HepG2 (cell line): ENCODE results near the gene ALG10B. TPM values are rescaled to one million over a fixed set of nuclear protein-coding genes. Genes with fewer than 3 reads are reported as not detected.

Source experiments
- CREB1 ChIP-seq, 2 experiments: fragments of 450-650 bp in 1 of 2; IDR thresholded peaks; 2 replicates each; pipeline ENCODE4 v1.6.1; 2016 to 2017; ENCODE audit warnings: control low read depth in 1 of 2, mild to moderate bottlenecking in 1 of 2, missing compliant biosample characterization in 1 of 2, missing genetic modification characterization in 1 of 2
- EP300 ChIP-seq, 3 experiments: sonication (generic) in 1 of 3; formaldehyde crosslinking in 1 of 3; IDR thresholded peaks; 2 replicates each; pipeline versions ENCODE4 v1.5.1 to v1.6.1; 2011 to 2020; ENCODE audit warnings: low read depth in 2 of 3, low read length in 2 of 3, borderline replicate concordance in 1 of 3, improper control_type of control experiment in 1 of 3, mild to moderate bottlenecking in 1 of 3, missing genetic modification reagents in 1 of 3, moderate library complexity in 1 of 3
- FOSL2 ChIP-seq: sonication (generic); formaldehyde crosslinking; IDR thresholded peaks from 2 replicates; pipeline ENCODE4 v1.4.0; 2020; ENCODE audit warnings: missing genetic modification reagents
- GLI4 ChIP-seq: sonication (generic); formaldehyde crosslinking; IDR thresholded peaks from 2 replicates; pipeline ENCODE4 v1.5.1; 2020; ENCODE audit warnings: missing genetic modification reagents, mild to moderate bottlenecking, moderate library complexity, borderline replicate concordance
- JDP2 ChIP-seq: sonication (generic); formaldehyde crosslinking; IDR thresholded peaks from 2 replicates; pipeline ENCODE4 v1.8.1; 2022; ENCODE audit warnings: missing genetic modification reagents, borderline replicate concordance
- KDM5A ChIP-seq: fragments of 200-600 bp; sonication (generic); IDR thresholded peaks from 2 replicates; pipeline ENCODE4 v1.7.0; 2018; ENCODE audit warnings: antibody characterized with exemption, mild to moderate bottlenecking, low read length, borderline replicate concordance
- KLF16 ChIP-seq, 2 experiments: sonication (generic) in 1 of 2; formaldehyde crosslinking in 1 of 2; IDR thresholded peaks; 2 replicates each; pipeline versions ENCODE4 v1.6.1 to v1.8.0; 2016 to 2023; ENCODE audit warnings: missing genetic modification reagents in 2 of 2, missing compliant biosample characterization in 1 of 2
- SALL2 ChIP-seq: sonication (generic); formaldehyde crosslinking; IDR thresholded peaks from 2 replicates; pipeline ENCODE4 v1.8.1; 2023; ENCODE audit warnings: mild to moderate bottlenecking, missing genetic modification reagents, inconsistent platforms
- SRF ChIP-seq: IDR thresholded peaks from 2 replicates; pipeline ENCODE4 v1.6.1; 2011; ENCODE audit warnings: mild to moderate bottlenecking, low read depth, low read length, moderate library complexity
- TBX2 ChIP-seq: sonication (generic); formaldehyde crosslinking; IDR thresholded peaks from 2 replicates; pipeline ENCODE4 v1.5.0; 2020; ENCODE audit warnings: missing genetic modification reagents, mild to moderate bottlenecking, borderline replicate concordance
- ZBTB42 ChIP-seq: sonication (generic); formaldehyde crosslinking; IDR thresholded peaks from 2 replicates; pipeline ENCODE4 v1.5.0; 2020; ENCODE audit warnings: mild to moderate bottlenecking, missing genetic modification reagents
- ZNF292 ChIP-seq: sonication (generic); formaldehyde crosslinking; IDR thresholded peaks from 2 replicates; pipeline ENCODE4 v1.8.1; 2022; ENCODE audit warnings: mild to moderate bottlenecking, low read depth, missing genetic modification reagents, borderline replicate concordance
- ZNF335 ChIP-seq: sonication (generic); formaldehyde crosslinking; IDR thresholded peaks from 2 replicates; pipeline ENCODE4 v1.4.0; 2020; ENCODE audit warnings: missing genetic modification reagents
- ZNF33B ChIP-seq: sonication (generic); formaldehyde crosslinking; IDR thresholded peaks from 2 replicates; pipeline ENCODE4 v1.5.1; 2020; ENCODE audit warnings: mild to moderate bottlenecking, missing genetic modification reagents
- ZNF350 ChIP-seq: sonication (generic); formaldehyde crosslinking; IDR thresholded peaks from 2 replicates; pipeline ENCODE4 v1.4.0; 2020; ENCODE audit warnings: mild to moderate bottlenecking, low read depth, missing genetic modification reagents, borderline replicate concordance
- ZNF44 ChIP-seq: sonication (generic); formaldehyde crosslinking; IDR thresholded peaks from 2 replicates; pipeline ENCODE4 v1.5.1; 2020; ENCODE audit warnings: mild to moderate bottlenecking, missing genetic modification reagents
- ZNF660 ChIP-seq: sonication (generic); formaldehyde crosslinking; IDR thresholded peaks from 2 replicates; pipeline ENCODE4 v1.5.1; 2020; ENCODE audit warnings: mild to moderate bottlenecking, low read depth, missing genetic modification reagents, borderline replicate concordance
- ZNF747 ChIP-seq: sonication (generic); formaldehyde crosslinking; IDR thresholded peaks from 2 replicates; pipeline ENCODE4 v1.8.1; 2023; ENCODE audit warnings: missing genetic modification reagents, mild to moderate bottlenecking, borderline replicate concordance
- ZNF772 ChIP-seq: sonication (generic); formaldehyde crosslinking; IDR thresholded peaks from 2 replicates; pipeline ENCODE4 v1.5.0; 2020; ENCODE audit warnings: mild to moderate bottlenecking, missing genetic modification reagents
- polyA plus RNA-seq, 8 experiments: library from polyadenylated mRNA; depleted of rRNA in 3 of 8; stranded (reverse) in 7 of 8; unstranded in 1 of 8; fragments of >200 nt; fragmentation: Illumina TruSeq in 4 of 8; extraction: Trizol in 4 of 8; gene quantifications; 2 replicates each; pipeline versions ENCODE4 v1.2.1 to v1.2.3, GENCODE V29; 2011 to 2016; ENCODE audit warnings: low read depth in 4 of 8, missing spikeins in 1 of 8, mixed read lengths in 1 of 8; ENCODE audit not compliant: insufficient read depth in 1 of 8
- total RNA-seq, 5 experiments: library from RNA; depleted of rRNA; stranded (reverse); fragments of >200 nt; fragmentation: Illumina TruSeq; extraction: Trizol; gene quantifications; 2 replicates each; pipeline ENCODE4 v1.2.3, GENCODE V29; 2016; ENCODE audit warnings: low read depth in 1 of 5
- TF ChIP-seq, protein P1 (sequence below): sonication (generic); formaldehyde crosslinking; IDR thresholded peaks from 2 replicates; pipeline ENCODE4 v1.5.1; 2020; ENCODE audit warnings: missing genetic modification reagents, mild to moderate bottlenecking, borderline replicate concordance
- TF ChIP-seq, protein P2 (sequence below): IDR thresholded peaks from 2 replicates; pipeline ENCODE4 v1.6.1; 2012; ENCODE audit warnings: inconsistent platforms
- TF ChIP-seq, protein P3 (sequence below): sonication (generic); formaldehyde crosslinking; IDR thresholded peaks from 2 replicates; pipeline ENCODE4 v1.4.0; 2020; ENCODE audit warnings: mild to moderate bottlenecking, missing genetic modification reagents
- TF ChIP-seq, protein P4 (sequence below): IDR thresholded peaks from 2 replicates; pipeline ENCODE4 v1.6.1; 2012; ENCODE audit warnings: low read depth, low read length, improper control_type of control experiment

ALG10B gene
- total and polyA plus RNA-seq, 2 of the 13 experiments (the other 11 are each of a cell fraction or from before 2014, with no cell fraction given) = 3.3 to 9.3 TPM

DNA sequence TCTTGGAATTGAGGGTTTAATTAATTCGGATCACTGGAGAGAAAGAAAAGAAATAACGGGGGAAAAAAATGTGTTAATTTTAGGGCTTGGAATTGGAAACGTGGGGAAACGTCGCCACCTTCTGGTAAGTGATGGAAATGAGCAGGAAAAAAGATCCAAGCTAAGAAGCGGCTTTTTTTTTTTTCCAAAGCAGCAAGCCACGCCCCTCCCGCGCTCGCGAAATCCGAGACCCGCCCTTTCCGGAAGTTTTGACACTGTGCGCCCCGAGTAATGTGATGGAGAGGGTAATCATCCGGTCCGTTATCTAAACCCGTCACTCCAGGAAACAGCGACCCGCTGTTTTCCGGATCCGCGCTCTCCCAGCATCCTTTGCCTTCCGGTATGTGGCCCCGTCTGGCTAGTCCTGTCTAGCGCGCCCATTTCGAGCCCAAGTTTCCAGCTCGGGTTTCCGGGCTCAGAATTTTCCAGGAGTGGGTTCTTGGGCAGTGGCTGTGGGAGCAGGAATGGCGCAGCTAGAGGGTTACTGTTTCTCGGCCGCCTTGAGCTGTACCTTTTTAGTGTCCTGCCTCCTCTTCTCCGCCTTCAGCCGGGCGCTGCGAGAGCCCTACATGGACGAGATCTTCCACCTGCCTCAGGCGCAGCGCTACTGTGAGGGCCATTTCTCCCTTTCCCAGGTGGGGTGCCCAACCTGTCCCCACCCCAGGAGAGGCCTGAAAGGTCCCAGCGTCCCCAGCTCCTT, at the start of gene ALG10B (continued):
- TF ChIP-seq ZNF660 (CRISPR knock-in tag) = no peak
- TF ChIP-seq SALL2 (CRISPR knock-in tag) = no peak
- TF ChIP-seq SRF = peak; percentile 52; the same call in 1 of the 2 replicates
- peak; percentile 46; the same call in 1 of the 2 replicates for TF ChIP-seq TBX2
- TF ChIP-seq, protein P1, sequence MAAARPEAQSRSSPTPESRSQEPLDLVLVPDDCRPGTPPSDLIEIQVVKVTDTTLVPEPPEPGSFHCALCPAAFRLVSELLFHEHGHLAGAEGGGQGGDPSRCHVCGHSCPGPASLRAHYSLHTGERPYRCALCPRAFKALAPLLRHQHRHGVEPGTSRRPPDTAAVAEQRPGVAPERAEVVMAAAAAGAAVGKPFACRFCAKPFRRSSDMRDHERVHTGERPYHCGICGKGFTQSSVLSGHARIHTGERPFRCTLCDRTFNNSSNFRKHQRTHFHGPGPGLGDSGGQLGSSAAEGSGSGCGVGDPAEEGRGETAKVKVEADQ (CRISPR knock-in tag) = no peak
- TF ChIP-seq CREB1 (IDR thresholded peaks at IDR 0.05) = 0 out of 2 replicates have a peak, but pooled peaks have one; percentile 3
- peak; percentile 80 for TF ChIP-seq CREB1 (CRISPR knock-in tag; IDR thresholded peaks at IDR 0.05)
- TF ChIP-seq ZNF33B (CRISPR knock-in tag) = no peak
- no peak for TF ChIP-seq ZNF747
- TF ChIP-seq JDP2 = no peak
- TF ChIP-seq EP300 (IDR thresholded peaks at IDR 0.05; ENCODE audit: low read depth in 2 of 2, low read length in 2 of 2) = peak in 1 of 2 experiments; percentile 34; a peak in 1 of 4 replicates
- TF ChIP-seq EP300 (CRISPR knock-in tag; IDR thresholded peaks at IDR 0.05; ENCODE audit: borderline replicate concordance) = no peak
- peak; percentile 75; the same call in 1 of the 2 replicates for TF ChIP-seq KDM5A
- 0 out of 2 replicates have a peak, but pooled peaks have one; percentile 20 for TF ChIP-seq ZNF772 (CRISPR knock-in tag)
- TF ChIP-seq KLF16 (CRISPR knock-in tag; IDR thresholded peaks at IDR 0.05) = peak in 1 of 2 experiments; percentile 61; a peak in 1 of 4 replicates
- 0 out of 2 replicates have a peak, but pooled peaks have one; percentile 29 for TF ChIP-seq ZNF335 (CRISPR knock-in tag)
- TF ChIP-seq, protein P2, sequence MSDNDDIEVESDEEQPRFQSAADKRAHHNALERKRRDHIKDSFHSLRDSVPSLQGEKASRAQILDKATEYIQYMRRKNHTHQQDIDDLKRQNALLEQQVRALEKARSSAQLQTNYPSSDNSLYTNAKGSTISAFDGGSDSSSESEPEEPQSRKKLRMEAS = peak; percentile 73
- peak; percentile 64; the same call in 1 of the 2 replicates for TF ChIP-seq ZNF350 (CRISPR knock-in tag)
- no peak for TF ChIP-seq ZNF44 (CRISPR knock-in tag)
- TF ChIP-seq, protein P3, sequence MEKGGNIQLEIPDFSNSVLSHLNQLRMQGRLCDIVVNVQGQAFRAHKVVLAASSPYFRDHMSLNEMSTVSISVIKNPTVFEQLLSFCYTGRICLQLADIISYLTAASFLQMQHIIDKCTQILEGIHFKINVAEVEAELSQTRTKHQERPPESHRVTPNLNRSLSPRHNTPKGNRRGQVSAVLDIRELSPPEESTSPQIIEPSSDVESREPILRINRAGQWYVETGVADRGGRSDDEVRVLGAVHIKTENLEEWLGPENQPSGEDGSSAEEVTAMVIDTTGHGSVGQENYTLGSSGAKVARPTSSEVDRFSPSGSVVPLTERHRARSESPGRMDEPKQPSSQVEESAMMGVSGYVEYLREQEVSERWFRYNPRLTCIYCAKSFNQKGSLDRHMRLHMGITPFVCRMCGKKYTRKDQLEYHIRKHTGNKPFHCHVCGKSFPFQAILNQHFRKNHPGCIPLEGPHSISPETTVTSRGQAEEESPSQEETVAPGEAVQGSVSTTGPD (CRISPR knock-in tag) = no peak
- TF ChIP-seq ZNF292 = no peak
- no peak for TF ChIP-seq ZBTB42 (CRISPR knock-in tag)
- no peak for TF ChIP-seq GLI4
- TF ChIP-seq, protein P4, sequence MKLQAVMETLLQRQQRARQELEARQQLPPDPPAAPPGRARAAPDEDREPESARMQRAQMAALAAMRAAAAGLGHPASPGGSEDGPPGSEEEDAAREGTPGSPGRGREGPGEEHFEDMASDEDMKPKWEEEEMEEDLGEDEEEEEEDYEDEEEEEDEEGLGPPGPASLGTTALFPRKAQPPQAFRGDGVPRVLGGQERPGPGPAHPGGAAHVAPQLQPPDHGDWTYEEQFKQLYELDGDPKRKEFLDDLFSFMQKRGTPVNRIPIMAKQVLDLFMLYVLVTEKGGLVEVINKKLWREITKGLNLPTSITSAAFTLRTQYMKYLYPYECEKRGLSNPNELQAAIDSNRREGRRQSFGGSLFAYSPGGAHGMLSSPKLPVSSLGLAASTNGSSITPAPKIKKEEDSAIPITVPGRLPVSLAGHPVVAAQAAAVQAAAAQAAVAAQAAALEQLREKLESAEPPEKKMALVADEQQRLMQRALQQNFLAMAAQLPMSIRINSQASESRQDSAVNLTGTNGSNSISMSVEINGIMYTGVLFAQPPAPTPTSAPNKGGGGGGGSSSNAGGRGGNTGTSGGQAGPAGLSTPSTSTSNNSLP = peak; percentile 47; the same call in 1 of the 2 replicates
- peak; percentile 10; the same call in 1 of the 2 replicates for TF ChIP-seq FOSL2 (CRISPR knock-in tag)
